Sigmoid colon (tissue), 7 donors: ENCODE results near the gene TOX3. TPM values are rescaled to one million over a fixed set of nuclear protein-coding genes. Genes with fewer than 3 reads are reported as not detected.

Experiments
- DNase-seq: peaks from one replicate; pipeline ENCODE4 v3.0.0-alpha.2; 2019
- H3K27ac ChIP-seq, 4 donors: fragments of 200-600 bp; sonication (generic); one replicate each; pipeline ENCODE4 v1.5.1; 2016 to 2019; ENCODE audit warnings: mild to moderate bottlenecking in 1 of 4
- H3K27me3 ChIP-seq, 3 donors: fragments of 200-600 bp; sonication (generic); one replicate each; pipeline ENCODE4 v1.5.1; 2019; ENCODE audit warnings: mild to moderate bottlenecking in 1 of 3
- H3K36me3 ChIP-seq, 4 donors: fragments of 200-600 bp; sonication (generic); one replicate each; pipeline ENCODE4 v1.5.1; 2016 to 2019
- H3K4me1 ChIP-seq, 4 donors: fragments of 200-600 bp; sonication (generic); one replicate each; pipeline ENCODE4 v1.5.1; 2017 to 2019
- H3K4me3 ChIP-seq, 4 donors: fragments of 200-600 bp; sonication (generic); one replicate each; pipeline ENCODE4 v1.5.1; 2017 to 2019; ENCODE audit warnings: mild to moderate bottlenecking in 2 of 4, moderate library complexity in 1 of 4
- H3K9me3 ChIP-seq, 4 donors: fragments of 200-600 bp in 3 of 4; sonication (generic) in 3 of 4; one replicate each; pipeline versions ENCODE4 v1.5.1 to v1.6.1; 2013 to 2019
- CTCF ChIP-seq, 4 experiments: fragments of 450-650 bp in 3 of 4; fragments of 200-600 bp in 1 of 4; IDR thresholded peaks; one replicate each; pipeline ENCODE4 v1.5.1; 2016 to 2019; ENCODE audit warnings: antibody characterized with exemption in 4 of 4, mild to moderate bottlenecking in 3 of 4, moderate library complexity in 2 of 4
- EP300 ChIP-seq, 4 donors: sonication (generic); formaldehyde crosslinking; IDR thresholded peaks; one replicate each; pipeline ENCODE4 v1.6.1; 2017; ENCODE audit warnings: antibody characterized with exemption in 4 of 4
- POLR2A ChIP-seq, 2 donors: fragments of 450-650 bp; IDR thresholded peaks; one replicate each; pipeline ENCODE4 v1.6.1; 2016; ENCODE audit warnings: antibody characterized with exemption in 2 of 2, mild to moderate bottlenecking in 2 of 2, moderate library complexity in 2 of 2
- POLR2AphosphoS5 ChIP-seq, 4 donors: sonication (generic); formaldehyde crosslinking; IDR thresholded peaks; one replicate each; pipeline ENCODE4 v1.6.1; 2017; ENCODE audit warnings: antibody characterized with exemption in 4 of 4
- WGBS, 2 donors: extraction: QIAGEN DNeasy Blood & Tissue Kit; methylation state at CpG; one replicate each; pipeline ENCODE4 v1.1.7; 2013; 5-methylcytosine and 5-hydroxymethylcytosine counted together
- intact Hi-C: fragments of 100-400 bp; cut with DNase I; formaldehyde crosslinking; loops from one replicate; pipeline ENCODE4 v1.15.1; 2023
- polyA plus RNA-seq, 3 donors: library from polyadenylated mRNA; stranded (reverse); fragments of 200-250 nt; gene quantifications; one replicate each; pipeline ENCODE4 v1.2.3, GENCODE V29; 2013
- total RNA-seq, 4 donors: library from RNA; depleted of rRNA; stranded (reverse); fragments of >200 nt; gene quantifications; one replicate each; pipeline ENCODE4 v1.1.0, GENCODE V29; 2016
- donor health status: healthy with polysubstance abuse.
- donor health status: Bipolar disorder and iron deficiency.
- donor health status: healthy.

The TOX3 gene
- total and polyA plus RNA-seq, 7 donors: 0.28 to 18.0 (median 7.1) TPM; not detected in 1

DNA sequence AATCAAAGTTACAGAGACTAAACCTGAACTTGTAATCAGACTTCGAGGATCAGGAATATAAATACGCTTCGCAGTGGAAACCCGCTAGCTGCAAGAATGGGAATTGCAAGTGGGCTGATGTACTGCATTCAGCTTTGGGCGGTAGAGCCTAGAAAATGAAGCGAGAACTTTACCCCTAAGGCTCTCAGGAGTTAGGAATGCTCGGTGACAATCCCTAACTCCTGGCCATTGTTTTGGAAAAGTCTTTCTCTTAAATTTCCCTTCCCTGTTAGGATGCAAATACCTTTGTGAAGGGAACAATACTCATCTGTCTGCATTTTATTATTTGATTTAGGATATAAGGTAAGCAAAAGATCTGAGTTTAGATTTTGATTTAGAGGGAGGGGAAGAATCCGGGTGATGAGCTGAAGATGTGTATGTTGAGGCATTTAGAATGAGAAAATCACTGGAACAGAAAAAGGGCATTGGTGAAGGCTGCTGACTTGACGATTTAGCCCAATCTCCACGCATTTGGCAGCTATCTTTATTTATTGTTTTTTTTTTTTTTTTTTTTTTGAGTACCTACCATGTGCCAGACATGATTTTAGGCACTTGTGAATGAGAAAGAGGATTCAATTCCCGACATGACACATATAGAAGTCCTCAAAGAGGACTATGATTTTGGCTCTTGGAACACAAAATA, 2.2 kb upstream of the TOX3 start:
- no peaks in the 10 kb centered on the region for H3K9me3 ChIP-seq
- WGBS, 2 donors: 34 to 53% methylated on average over 11 of the region's 11 CpGs
- H3K27ac ChIP-seq: no peak overlapping the region
- H3K36me3 ChIP-seq: no peaks in the 10 kb centered on the region
- peaks cover 23 to 46% (median 23%) of the 10 kb centered on the region in 3 donors for H3K27me3 ChIP-seq
- H3K4me3 ChIP-seq: no peak overlapping the region
- TF ChIP-seq CTCF (IDR thresholded peaks at IDR 0.05) (no peak), POLR2AphosphoS5 (IDR thresholded peaks at IDR 0.05) (no peak), POLR2A (IDR thresholded peaks at IDR 0.05) (no peak), EP300 (IDR thresholded peaks at IDR 0.05) (no peak)
- peaks cover 0 to 22% (median 18%) of the 10 kb centered on the region in 4 donors for H3K4me1 ChIP-seq
- intact Hi-C loops: loop anchor here (10.0 kb wide), 1 partner anchor 164 kb away; no protein-coding TSS in a partner anchor
- no peak for DNase-seq

DNA sequence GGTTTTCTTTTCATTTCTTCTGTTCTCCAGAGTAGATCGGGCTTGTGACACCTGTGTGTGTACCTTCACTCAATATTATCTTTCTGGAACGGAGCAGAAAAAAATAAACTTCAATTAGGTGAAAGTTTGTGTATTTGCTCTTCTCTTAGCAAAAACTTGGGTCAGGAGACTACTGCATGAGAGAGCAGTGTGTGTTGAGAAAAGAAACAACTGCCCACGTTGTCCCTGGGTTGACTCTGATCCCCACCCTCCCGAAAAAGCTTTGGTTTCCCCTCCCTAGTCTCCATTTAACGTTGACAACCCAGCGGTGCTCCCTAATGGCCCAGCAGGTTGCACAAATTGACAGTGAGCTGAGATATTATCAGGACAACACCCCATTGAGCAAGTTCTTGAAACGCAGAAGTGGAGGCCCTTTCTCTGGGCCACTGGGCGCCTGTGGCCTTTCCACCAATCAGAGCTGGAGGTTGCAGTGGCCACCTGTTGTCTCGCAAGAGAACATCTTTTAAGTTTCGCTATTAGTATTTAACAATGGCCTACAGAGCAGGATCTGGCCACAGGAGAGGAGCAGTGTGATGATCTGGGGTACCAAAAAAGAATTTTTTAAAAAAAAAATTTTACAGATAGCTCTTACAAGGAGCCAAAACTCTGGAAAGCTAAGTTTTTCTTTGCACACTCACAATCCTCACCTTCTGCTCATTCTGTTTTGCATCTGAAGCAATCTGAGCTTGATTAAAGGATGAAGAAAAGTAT, 1.5 kb upstream of the TOX3 start:
- Histone ChIP-seq H3K36me3 (no peaks in the 10 kb centered on the region), H3K4me1 (peaks cover 0 to 22% (median 18%) of the 10 kb centered on the region in 4 donors), H3K9me3 (no peaks in the 10 kb centered on the region), H3K27ac (no peak overlapping the region), H3K27me3 (peaks cover 27 to 53% (median 30%) of the 10 kb centered on the region in 3 donors), H3K4me3 (no peak overlapping the region)
- intact Hi-C loops: loop anchor here (10.0 kb wide), 1 partner anchor 164 kb away; no protein-coding TSS in a partner anchor
- WGBS, 2 donors: 30 to 31% methylated on average over 10 of the region's 10 CpGs
- DNase-seq: no peak
- TF ChIP-seq CTCF (IDR thresholded peaks at IDR 0.05): no peak

- peaks cover 27 to 59% (median 31%) of the 10 kb centered on the region in 3 donors for H3K27me3 ChIP-seq
- 16 to 30% methylated on average over 8 of the region's 8 CpGs for WGBS, 2 donors
- TF ChIP-seq POLR2A (IDR thresholded peaks at IDR 0.05): no peak
- TF ChIP-seq POLR2AphosphoS5 (IDR thresholded peaks at IDR 0.05): no peak
- no peak for TF ChIP-seq CTCF (IDR thresholded peaks at IDR 0.05)
- TF ChIP-seq EP300 (IDR thresholded peaks at IDR 0.05): no peak
- no peak overlapping the region for H3K4me3 ChIP-seq
- intact Hi-C loops: loop anchor here (10.0 kb wide), 1 partner anchor 163 kb away; no protein-coding TSS in a partner anchor
- DNase-seq: no peak
- H3K36me3 ChIP-seq: no peaks in the 10 kb centered on the region
- H3K4me1 ChIP-seq: peaks cover 0 to 22% (median 18%) of the 10 kb centered on the region in 4 donors
- no peak overlapping the region for H3K27ac ChIP-seq
- H3K9me3 ChIP-seq: no peaks in the 10 kb centered on the region
Measured at GRCh38 chr16:52547834-52548215, 882 bp upstream of the TOX3 start.

DNA sequence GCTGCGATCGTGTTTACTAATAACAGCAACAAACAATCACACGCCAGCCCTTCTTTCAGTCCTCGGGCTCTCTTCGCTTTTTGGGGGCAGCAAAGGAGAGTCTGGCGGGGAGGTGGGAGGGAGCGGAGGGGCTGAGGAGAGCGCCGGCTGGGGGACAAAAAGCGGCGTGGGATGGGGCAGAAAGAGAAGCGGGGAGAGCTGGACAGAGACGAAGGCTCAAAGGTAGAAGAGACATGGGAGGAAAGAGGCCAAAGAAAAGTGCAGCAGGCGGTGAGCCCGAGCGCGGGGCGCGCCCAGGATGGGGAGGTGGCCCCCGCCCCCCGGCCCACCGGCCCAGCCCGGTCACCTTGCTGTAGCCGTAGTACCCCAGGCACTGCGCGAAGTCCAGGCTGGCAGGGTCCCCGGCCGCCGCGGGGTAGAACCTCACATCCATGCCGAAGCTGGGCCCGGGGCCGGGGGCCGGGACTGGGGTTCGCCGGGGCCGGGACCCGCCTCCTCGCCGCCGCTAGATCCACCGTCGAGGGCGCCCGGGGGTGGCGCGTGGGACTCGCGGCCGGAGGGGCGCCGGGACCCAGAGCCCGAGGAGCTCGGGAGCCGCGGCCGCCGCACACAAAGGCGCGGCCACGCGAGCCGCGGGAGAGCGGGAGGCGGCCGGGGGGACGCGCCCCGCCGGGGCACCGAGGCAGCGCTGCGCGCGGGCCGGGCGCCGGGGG, 496 bp downstream of the TOX3 start:
- Histone ChIP-seq H3K4me1 (peaks cover 0 to 22% (median 18%) of the 10 kb centered on the region in 4 donors), H3K4me3 (peak overlapping the region; percentile 31 to 50 (median 46)), H3K9me3 (no peaks in the 10 kb centered on the region), H3K27ac (peak overlapping the region in 1 of 4 donors; percentile 48), H3K27me3 (peaks cover 27 to 68% (median 31%) of the 10 kb centered on the region in 3 donors), H3K36me3 (no peaks in the 10 kb centered on the region)
- intact Hi-C loops: loop anchor here (10.0 kb wide), 1 partner anchor 162 kb away; no protein-coding TSS in a partner anchor
- 1 to 2% methylated on average over 79 of the region's 79 CpGs for WGBS, 2 donors
- DNase-seq: no peak
- no peak for TF ChIP-seq EP300 (IDR thresholded peaks at IDR 0.05)
- no peak for TF ChIP-seq POLR2AphosphoS5 (IDR thresholded peaks at IDR 0.05)
- TF ChIP-seq CTCF (IDR thresholded peaks at IDR 0.05): no peak
- TF ChIP-seq POLR2A (IDR thresholded peaks at IDR 0.05): no peak
